Mucosa of rectum (tissue), 2 donors: ENCODE measurements around the gene PEX10.
"Not testable (repeated sequence)": the region's sequence is repeated elsewhere in the genome, so short reads cannot be mapped to it uniquely, and the experiment has no call there.

Experiments used
- H3K27ac ChIP-seq, 2 donors: one replicate each; pipeline ENCODE4 v1.7.0; 2013; ENCODE audit warnings: inconsistent platforms in 2 of 2, low read depth in 2 of 2, low read length in 2 of 2
- H3K27me3 ChIP-seq, 2 donors: one replicate each; pipeline ENCODE4 v1.7.0; 2013; ENCODE audit warnings: low read length in 2 of 2; ENCODE audit not compliant: control insufficient read depth in 2 of 2, insufficient read depth in 2 of 2
- H3K36me3 ChIP-seq, 2 donors: one replicate each; pipeline ENCODE4 v1.7.0; 2013; ENCODE audit warnings: low read length in 2 of 2; ENCODE audit not compliant: control insufficient read depth in 2 of 2, insufficient read depth in 2 of 2
- H3K4me1 ChIP-seq, 2 donors: one replicate each; pipeline ENCODE4 v1.7.0; 2013; ENCODE audit warnings: low read length in 2 of 2, mild to moderate bottlenecking in 1 of 2; ENCODE audit not compliant: control insufficient read depth in 2 of 2, insufficient read depth in 2 of 2
- H3K4me3 ChIP-seq, 2 donors: one replicate each; pipeline ENCODE4 v1.7.0; 2013; ENCODE audit warnings: low read length in 2 of 2
- H3K9ac ChIP-seq, 2 donors: one replicate each; pipeline ENCODE4 v1.7.0; 2013; ENCODE audit warnings: low read length in 2 of 2, low read depth in 1 of 2, mild to moderate bottlenecking in 1 of 2
- H3K9me3 ChIP-seq, 2 donors: one replicate each; pipeline ENCODE4 v1.7.0; 2013; ENCODE audit warnings: low read length in 2 of 2; ENCODE audit not compliant: control insufficient read depth in 2 of 2
- donor health status: healthy.
- donor health status: Normal muscosa, but diverticular disease.

Gene PEX10

DNA sequence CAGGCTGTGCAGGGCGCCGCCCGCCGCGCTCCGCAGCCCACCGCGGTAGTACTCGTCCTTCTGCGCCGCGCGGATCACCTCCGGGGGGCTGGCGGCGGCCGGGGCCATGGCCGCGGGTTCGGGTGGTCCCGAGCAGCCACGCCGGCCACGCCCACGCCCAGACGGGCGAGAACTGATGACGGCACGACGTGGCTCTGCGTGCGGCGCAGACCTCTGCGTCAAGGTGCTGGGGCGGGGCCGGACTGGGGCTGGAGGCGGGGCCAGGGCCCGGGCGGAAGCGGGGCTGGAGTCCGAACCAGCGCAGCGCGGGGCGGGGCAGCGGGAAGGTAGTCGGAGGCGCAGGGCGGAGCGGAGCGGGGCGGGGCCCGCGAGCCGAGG is at the start of gene PEX10:
Gene PEX10 (minus strand): TSS at position 170 of the 378 bp plus-strand sequence. CDS start 62 bp downstream, at position 108.
- Histone ChIP-seq H3K4me3 (peak within 1 kb of the TSS; percentile 78 to 85), H3K27ac (peak within 1 kb of the TSS; percentile 92 to 95), H3K9ac (peak within 1 kb of the TSS; percentile 76 to 94), H3K36me3 (peaks cover 2% of the 10 kb centered on the region in 2 donors), H3K9me3 (no peaks in the 10 kb centered on the region), H3K27me3 (no peaks in the 10 kb centered on the region), H3K4me1 (peaks cover 41 to 42% of the 10 kb centered on the region in 2 donors)

- no peak overlapping the region for H3K27ac ChIP-seq
- no peaks in the 10 kb centered on the region for H3K27me3 ChIP-seq
- H3K4me3 ChIP-seq, result no peak overlapping the region
- no peak overlapping the region for H3K9ac ChIP-seq
- no peaks in the 10 kb centered on the region for H3K4me1 ChIP-seq
- no peaks in the 10 kb centered on the region for H3K36me3 ChIP-seq
- no peaks in the 10 kb centered on the region for H3K9me3 ChIP-seq
These were observed 48.8 kb upstream of the PEX10 start for GRCh38 chr1:2460996-2461751.

DNA sequence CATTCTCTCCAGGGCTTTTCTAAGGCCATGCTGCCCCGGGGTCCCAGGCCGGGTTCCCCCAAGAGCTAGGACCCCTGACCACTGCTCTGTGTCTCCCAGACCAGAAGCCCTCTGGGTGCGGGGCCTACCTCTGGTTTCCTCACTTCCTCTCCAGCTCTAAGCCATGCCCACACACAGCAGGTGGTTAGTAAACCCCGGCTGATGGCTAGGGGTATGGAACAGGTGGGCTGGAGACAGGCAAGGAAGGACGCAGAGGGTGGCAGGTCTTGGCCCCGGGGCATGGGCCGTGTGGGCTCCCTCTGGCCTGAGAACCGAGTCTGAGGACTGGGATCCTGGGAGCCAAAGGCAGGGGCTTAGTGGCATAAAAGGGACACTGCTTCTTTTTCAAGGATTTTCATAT is 47.8 kb upstream of the PEX10 start:
- Histone ChIP-seq H3K4me1 (no peaks in the 10 kb centered on the region), H3K9ac (no peak overlapping the region), H3K36me3 (no peaks in the 10 kb centered on the region), H3K27me3 (no peaks in the 10 kb centered on the region), H3K9me3 (no peaks in the 10 kb centered on the region), H3K27ac (no peak overlapping the region), H3K4me3 (no peak overlapping the region)

- Histone ChIP-seq H3K4me1 (no peaks in the 10 kb centered on the region), H3K9ac (no peak overlapping the region)
These were observed 47.4 kb upstream of the PEX10 start for GRCh38 chr1:2459757-2460156.

GRCh38 chr1:2459102-2459753 is 46.9 kb upstream of the PEX10 start:
- H3K9me3 ChIP-seq, H3K4me1 ChIP-seq, H3K27me3 ChIP-seq, H3K36me3 ChIP-seq, H3K4me3 ChIP-seq, H3K27ac ChIP-seq, H3K9ac ChIP-seq: not testable (repeated sequence)

More at GRCh38 chr1:2459757-2460156, 47.4 kb upstream of the PEX10 start:
- no peak overlapping the region for H3K27ac ChIP-seq
- H3K4me3 ChIP-seq, result no peak overlapping the region
- H3K9me3 ChIP-seq, result no peaks in the 10 kb centered on the region
- H3K36me3 ChIP-seq, result no peaks in the 10 kb centered on the region
- no peaks in the 10 kb centered on the region for H3K27me3 ChIP-seq

GRCh38 chr1:2458687-2459086 is 46.3 kb upstream of the PEX10 start:
- H3K27ac ChIP-seq, result no peak overlapping the region
- H3K9ac ChIP-seq, result no peak overlapping the region
- H3K4me3 ChIP-seq, result no peak overlapping the region
- H3K9me3 ChIP-seq, result no peaks in the 10 kb centered on the region
- no peaks in the 10 kb centered on the region for H3K27me3 ChIP-seq
- H3K4me1 ChIP-seq, result no peaks in the 10 kb centered on the region
- H3K36me3 ChIP-seq, result no peaks in the 10 kb centered on the region

- Histone ChIP-seq H3K27ac (no peak overlapping the region), H3K9me3 (no peaks in the 10 kb centered on the region), H3K9ac (no peak overlapping the region), H3K36me3 (no peaks in the 10 kb centered on the region), H3K4me1 (no peaks in the 10 kb centered on the region), H3K4me3 (no peak overlapping the region), H3K27me3 (no peaks in the 10 kb centered on the region)
These were observed 45.1 kb upstream of the PEX10 start for GRCh38 chr1:2457444-2457843.

DNA sequence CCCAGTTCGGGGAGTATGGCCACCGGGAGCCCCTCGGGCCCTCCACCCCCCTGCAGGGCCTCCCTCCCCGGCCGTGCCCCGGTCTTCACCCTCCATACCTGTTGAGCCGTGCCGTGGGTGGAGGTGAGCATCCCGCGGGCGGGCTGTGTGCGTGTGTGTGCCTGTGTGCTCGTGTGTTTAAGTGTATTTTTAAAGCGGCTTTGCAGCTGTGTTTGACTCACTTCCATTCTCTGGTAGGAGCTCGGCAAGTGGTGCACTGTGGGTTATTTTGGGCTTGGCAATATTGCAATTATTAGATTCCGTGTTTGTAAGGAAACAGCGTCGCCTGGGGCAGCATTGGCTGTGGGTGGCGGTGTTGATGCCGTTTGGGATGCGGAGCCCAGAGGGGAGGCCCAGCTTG is 43.4 kb upstream of the PEX10 start:
- H3K9ac ChIP-seq, result no peak overlapping the region
- no peak overlapping the region for H3K4me3 ChIP-seq
- H3K27me3 ChIP-seq, result no peaks in the 10 kb centered on the region
- H3K4me1 ChIP-seq, result no peaks in the 10 kb centered on the region
- no peak overlapping the region for H3K27ac ChIP-seq
- H3K9me3 ChIP-seq, result no peaks in the 10 kb centered on the region
- H3K36me3 ChIP-seq, result no peaks in the 10 kb centered on the region

DNA sequence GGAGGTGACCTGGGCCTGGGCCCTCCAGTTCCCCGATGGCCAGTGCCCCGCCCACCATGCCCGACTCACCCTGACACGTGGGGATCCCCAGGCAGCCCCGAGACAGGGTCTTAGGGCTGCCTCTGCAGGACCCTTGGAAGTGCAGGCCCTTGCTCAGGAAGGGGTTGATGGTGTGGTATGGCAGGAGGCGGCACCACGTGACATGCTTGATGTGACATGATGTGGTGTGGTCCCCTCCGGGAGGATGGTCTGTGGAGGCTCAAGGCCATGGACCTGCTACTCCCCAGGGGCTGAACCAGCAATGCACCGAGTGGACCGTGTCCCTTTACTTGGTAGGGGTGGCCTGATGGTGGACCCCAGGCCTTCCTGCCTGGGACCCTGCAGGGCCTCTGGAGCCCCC is 41.9 kb upstream of the PEX10 start:
- H3K9ac ChIP-seq, result no peak overlapping the region
- no peaks in the 10 kb centered on the region for H3K4me1 ChIP-seq
- H3K4me3 ChIP-seq, result no peak overlapping the region
- no peaks in the 10 kb centered on the region for H3K36me3 ChIP-seq
- no peaks in the 10 kb centered on the region for H3K9me3 ChIP-seq
- H3K27ac ChIP-seq, result no peak overlapping the region
- H3K27me3 ChIP-seq, result no peaks in the 10 kb centered on the region

DNA sequence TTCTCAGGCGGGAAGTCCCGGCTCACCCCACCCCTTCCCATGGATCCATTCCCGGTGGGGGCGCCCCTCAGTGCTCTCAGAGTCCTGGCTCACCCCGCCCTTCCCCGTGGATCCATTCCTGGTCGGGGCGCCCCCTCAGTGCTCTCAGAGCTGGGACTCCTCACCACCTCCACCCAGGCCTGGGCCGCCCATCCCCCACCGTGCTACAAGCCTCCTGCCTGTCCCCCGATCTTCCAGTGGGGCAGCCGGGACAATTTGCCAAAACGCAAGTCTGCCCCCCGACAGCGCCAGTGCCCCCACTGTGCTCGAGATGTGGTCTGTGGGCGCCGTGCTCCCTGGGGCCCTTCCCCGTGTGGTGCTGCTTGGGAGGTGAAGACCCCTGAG is 40.6 kb upstream of the PEX10 start:
- H3K4me1 ChIP-seq, result no peaks in the 10 kb centered on the region
- no peaks in the 10 kb centered on the region for H3K27me3 ChIP-seq
- no peak overlapping the region for H3K9ac ChIP-seq
- H3K27ac ChIP-seq, result no peak overlapping the region
- H3K9me3 ChIP-seq, result no peaks in the 10 kb centered on the region
- H3K4me3 ChIP-seq, result no peak overlapping the region
- H3K36me3 ChIP-seq, result no peaks in the 10 kb centered on the region
